Liver (tissue), 3 donors: ENCODE data around the gene ZNF556.

Source experiments
- HNF4G ChIP-seq: IDR thresholded peaks from 2 replicates; pipeline ENCODE4 v1.6.1; 2016; ENCODE audit warnings: antibody characterized with exemption
- RXRA ChIP-seq, 2 donors: IDR thresholded peaks; 2 replicates each; pipeline ENCODE4 v1.6.1; 2017 to 2018; ENCODE audit warnings: antibody characterized with exemption in 2 of 2, mild to moderate bottlenecking in 1 of 2
- YY1 ChIP-seq: IDR thresholded peaks from 2 replicates; pipeline ENCODE4 v1.6.1; 2016; ENCODE audit warnings: antibody characterized with exemption, mild to moderate bottlenecking
- TF ChIP-seq, protein P1 (sequence below): IDR thresholded peaks from 2 replicates; pipeline ENCODE4 v1.6.1; 2016; ENCODE audit warnings: antibody characterized with exemption
- TF ChIP-seq, protein P2 (sequence below): fragments of 150-350 bp; IDR thresholded peaks from 2 replicates; pipeline ENCODE4 v1.5.1; 2017; ENCODE audit warnings: improper control_type of control experiment, low read depth, low read length; ENCODE audit not compliant: missing input control
- TF ChIP-seq, protein P3 (sequence below): IDR thresholded peaks from 2 replicates; pipeline ENCODE4 v1.6.1; 2016; ENCODE audit warnings: antibody characterized with exemption
- TF ChIP-seq, protein P4 (sequence below): IDR thresholded peaks from 2 replicates; pipeline ENCODE4 v1.6.1; 2016; ENCODE audit warnings: antibody characterized with exemption, mild to moderate bottlenecking
- TF ChIP-seq, protein P5 (sequence below): IDR thresholded peaks from 2 replicates; pipeline ENCODE4 v1.6.1; 2016; ENCODE audit warnings: antibody characterized with exemption
- donor health status: healthy.
- donor health status: healthy.

DNA sequence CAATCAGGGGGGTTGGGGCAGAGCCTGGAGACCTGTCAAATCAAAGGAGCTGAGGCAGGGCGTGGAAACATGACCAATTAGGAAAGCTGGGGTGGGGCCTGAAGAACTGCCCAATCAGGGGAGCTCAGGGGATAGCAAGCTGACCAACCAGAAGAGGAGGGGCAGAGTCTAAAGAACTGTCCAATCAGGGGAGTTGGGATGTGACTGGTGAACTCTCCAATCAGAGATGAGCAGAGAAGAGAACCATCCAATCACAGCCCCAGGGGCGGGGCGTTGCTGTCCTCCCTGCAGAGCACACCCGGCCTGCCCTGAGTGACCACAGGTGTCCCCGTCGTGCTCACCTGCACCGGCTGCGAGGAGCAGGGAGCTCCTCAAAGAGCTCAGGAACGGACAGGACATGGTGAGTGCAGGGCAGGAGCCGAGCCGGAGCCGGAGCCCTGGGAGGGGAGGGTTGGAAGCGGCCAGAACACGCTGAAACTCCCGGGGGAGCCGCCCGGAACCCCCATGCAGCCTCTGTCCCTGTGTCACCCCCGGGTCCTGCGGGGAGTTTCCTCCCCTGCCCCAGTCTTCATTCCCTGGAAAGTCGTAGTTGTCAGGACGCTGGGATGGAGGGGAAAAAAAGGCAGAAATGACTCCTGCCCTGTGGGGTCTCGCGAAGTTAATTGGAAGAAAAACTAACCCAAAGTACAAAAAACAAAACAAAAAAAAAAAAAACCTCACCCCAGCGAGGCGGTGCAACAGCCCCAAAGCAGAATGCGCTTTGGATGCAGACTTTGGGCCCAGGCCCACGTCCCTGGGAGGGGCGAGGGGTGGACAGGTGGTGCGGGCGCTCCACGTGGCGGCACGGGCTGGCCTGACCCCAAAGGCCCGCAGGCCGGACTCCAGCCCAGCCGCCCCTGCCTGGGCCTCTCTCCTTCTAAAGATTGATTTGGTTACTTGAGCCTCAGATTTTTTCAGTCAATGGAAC lies at the start of gene ZNF556:
- TF ChIP-seq HNF4G (no peak), RXRA (IDR thresholded peaks at IDR 0.05) (no peak), YY1 (no peak)
- TF ChIP-seq, protein P1, sequence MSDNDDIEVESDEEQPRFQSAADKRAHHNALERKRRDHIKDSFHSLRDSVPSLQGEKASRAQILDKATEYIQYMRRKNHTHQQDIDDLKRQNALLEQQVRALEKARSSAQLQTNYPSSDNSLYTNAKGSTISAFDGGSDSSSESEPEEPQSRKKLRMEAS, result no peak
- TF ChIP-seq, protein P2, sequence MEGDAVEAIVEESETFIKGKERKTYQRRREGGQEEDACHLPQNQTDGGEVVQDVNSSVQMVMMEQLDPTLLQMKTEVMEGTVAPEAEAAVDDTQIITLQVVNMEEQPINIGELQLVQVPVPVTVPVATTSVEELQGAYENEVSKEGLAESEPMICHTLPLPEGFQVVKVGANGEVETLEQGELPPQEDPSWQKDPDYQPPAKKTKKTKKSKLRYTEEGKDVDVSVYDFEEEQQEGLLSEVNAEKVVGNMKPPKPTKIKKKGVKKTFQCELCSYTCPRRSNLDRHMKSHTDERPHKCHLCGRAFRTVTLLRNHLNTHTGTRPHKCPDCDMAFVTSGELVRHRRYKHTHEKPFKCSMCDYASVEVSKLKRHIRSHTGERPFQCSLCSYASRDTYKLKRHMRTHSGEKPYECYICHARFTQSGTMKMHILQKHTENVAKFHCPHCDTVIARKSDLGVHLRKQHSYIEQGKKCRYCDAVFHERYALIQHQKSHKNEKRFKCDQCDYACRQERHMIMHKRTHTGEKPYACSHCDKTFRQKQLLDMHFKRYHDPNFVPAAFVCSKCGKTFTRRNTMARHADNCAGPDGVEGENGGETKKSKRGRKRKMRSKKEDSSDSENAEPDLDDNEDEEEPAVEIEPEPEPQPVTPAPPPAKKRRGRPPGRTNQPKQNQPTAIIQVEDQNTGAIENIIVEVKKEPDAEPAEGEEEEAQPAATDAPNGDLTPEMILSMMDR, result no peak
- TF ChIP-seq, protein P3, sequence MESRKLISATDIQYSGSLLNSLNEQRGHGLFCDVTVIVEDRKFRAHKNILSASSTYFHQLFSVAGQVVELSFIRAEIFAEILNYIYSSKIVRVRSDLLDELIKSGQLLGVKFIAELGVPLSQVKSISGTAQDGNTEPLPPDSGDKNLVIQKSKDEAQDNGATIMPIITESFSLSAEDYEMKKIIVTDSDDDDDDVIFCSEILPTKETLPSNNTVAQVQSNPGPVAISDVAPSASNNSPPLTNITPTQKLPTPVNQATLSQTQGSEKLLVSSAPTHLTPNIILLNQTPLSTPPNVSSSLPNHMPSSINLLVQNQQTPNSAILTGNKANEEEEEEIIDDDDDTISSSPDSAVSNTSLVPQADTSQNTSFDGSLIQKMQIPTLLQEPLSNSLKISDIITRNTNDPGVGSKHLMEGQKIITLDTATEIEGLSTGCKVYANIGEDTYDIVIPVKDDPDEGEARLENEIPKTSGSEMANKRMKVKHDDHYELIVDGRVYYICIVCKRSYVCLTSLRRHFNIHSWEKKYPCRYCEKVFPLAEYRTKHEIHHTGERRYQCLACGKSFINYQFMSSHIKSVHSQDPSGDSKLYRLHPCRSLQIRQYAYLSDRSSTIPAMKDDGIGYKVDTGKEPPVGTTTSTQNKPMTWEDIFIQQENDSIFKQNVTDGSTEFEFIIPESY, result no peak
- TF ChIP-seq, protein P4, sequence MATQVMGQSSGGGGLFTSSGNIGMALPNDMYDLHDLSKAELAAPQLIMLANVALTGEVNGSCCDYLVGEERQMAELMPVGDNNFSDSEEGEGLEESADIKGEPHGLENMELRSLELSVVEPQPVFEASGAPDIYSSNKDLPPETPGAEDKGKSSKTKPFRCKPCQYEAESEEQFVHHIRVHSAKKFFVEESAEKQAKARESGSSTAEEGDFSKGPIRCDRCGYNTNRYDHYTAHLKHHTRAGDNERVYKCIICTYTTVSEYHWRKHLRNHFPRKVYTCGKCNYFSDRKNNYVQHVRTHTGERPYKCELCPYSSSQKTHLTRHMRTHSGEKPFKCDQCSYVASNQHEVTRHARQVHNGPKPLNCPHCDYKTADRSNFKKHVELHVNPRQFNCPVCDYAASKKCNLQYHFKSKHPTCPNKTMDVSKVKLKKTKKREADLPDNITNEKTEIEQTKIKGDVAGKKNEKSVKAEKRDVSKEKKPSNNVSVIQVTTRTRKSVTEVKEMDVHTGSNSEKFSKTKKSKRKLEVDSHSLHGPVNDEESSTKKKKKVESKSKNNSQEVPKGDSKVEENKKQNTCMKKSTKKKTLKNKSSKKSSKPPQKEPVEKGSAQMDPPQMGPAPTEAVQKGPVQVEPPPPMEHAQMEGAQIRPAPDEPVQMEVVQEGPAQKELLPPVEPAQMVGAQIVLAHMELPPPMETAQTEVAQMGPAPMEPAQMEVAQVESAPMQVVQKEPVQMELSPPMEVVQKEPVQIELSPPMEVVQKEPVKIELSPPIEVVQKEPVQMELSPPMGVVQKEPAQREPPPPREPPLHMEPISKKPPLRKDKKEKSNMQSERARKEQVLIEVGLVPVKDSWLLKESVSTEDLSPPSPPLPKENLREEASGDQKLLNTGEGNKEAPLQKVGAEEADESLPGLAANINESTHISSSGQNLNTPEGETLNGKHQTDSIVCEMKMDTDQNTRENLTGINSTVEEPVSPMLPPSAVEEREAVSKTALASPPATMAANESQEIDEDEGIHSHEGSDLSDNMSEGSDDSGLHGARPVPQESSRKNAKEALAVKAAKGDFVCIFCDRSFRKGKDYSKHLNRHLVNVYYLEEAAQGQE, result no peak
- TF ChIP-seq, protein P5, sequence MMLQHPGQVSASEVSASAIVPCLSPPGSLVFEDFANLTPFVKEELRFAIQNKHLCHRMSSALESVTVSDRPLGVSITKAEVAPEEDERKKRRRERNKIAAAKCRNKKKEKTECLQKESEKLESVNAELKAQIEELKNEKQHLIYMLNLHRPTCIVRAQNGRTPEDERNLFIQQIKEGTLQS, result no peak
